Suprapubic skin (tissue), 4 donors: ENCODE results near the gene OMP. TPM values are rescaled to one million over a fixed set of nuclear protein-coding genes. Genes with fewer than 3 reads are reported as not detected.

Source experiments
- DNase-seq, 2 donors: peaks; one replicate each; pipeline ENCODE4 v3.0.0-alpha.2; 2019; ENCODE audit warnings: low spot score in 2 of 2
- H3K27ac ChIP-seq: fragments of 200-600 bp; sonication (generic); one replicate; pipeline ENCODE4 v1.5.1; 2019
- H3K27me3 ChIP-seq: fragments of 200-600 bp; sonication (generic); one replicate; pipeline ENCODE4 v1.5.1; 2019
- H3K36me3 ChIP-seq: fragments of 200-600 bp; sonication (generic); one replicate; pipeline ENCODE4 v1.5.1; 2019
- H3K4me1 ChIP-seq: fragments of 200-600 bp; sonication (generic); one replicate; pipeline ENCODE4 v1.5.1; 2019
- H3K4me3 ChIP-seq: fragments of 200-600 bp; sonication (generic); one replicate; pipeline ENCODE4 v1.5.1; 2019; ENCODE audit warnings: mild to moderate bottlenecking
- H3K9me3 ChIP-seq: fragments of 200-600 bp; sonication (generic); one replicate; pipeline ENCODE4 v1.5.1; 2019
- CTCF ChIP-seq, 2 donors: fragments of 200-600 bp in 1 of 2; fragments of 450-650 bp in 1 of 2; sonication (generic) in 1 of 2; IDR thresholded peaks; one replicate each; pipeline ENCODE4 v1.5.1; 2016 to 2019; ENCODE audit warnings: antibody characterized with exemption in 2 of 2, mild to moderate bottlenecking in 1 of 2, moderate library complexity in 1 of 2
- EP300 ChIP-seq: sonication (generic); formaldehyde crosslinking; IDR thresholded peaks from one replicate; pipeline ENCODE4 v1.6.1; 2017; ENCODE audit warnings: antibody characterized with exemption
- POLR2A ChIP-seq, 2 donors: fragments of 450-650 bp; IDR thresholded peaks; one replicate each; pipeline ENCODE4 v1.6.1; 2017; ENCODE audit warnings: antibody characterized with exemption in 2 of 2, mild to moderate bottlenecking in 2 of 2, moderate library complexity in 2 of 2
- POLR2AphosphoS5 ChIP-seq, 3 donors: sonication (generic); formaldehyde crosslinking; IDR thresholded peaks; one replicate each; pipeline ENCODE4 v1.6.1; 2017; ENCODE audit warnings: antibody characterized with exemption in 3 of 3
- WGBS: methylation state at CpG from one replicate; pipeline ENCODE4 v1.1.5; 2018; 5-methylcytosine and 5-hydroxymethylcytosine counted together
- total RNA-seq, 4 donors: library from RNA; depleted of rRNA; stranded (reverse); fragments of >200 nt; gene quantifications; one replicate each; pipeline ENCODE4 v1.1.0, GENCODE V29; 2016

The OMP gene
- total RNA-seq, 4 donors from 2014 or later: 9.6 TPM; not detected in 3

GRCh38 chr11:77069969-77070582, 32.6 kb upstream of the OMP start:
- no peak overlapping the region for H3K4me3 ChIP-seq
- peak; percentile 46 to 47 for DNase-seq
- peaks cover 54% of the 10 kb centered on the region for H3K4me1 ChIP-seq
- H3K27ac ChIP-seq: no peak overlapping the region
- H3K9me3 ChIP-seq: no peaks in the 10 kb centered on the region
- TF ChIP-seq POLR2AphosphoS5 (IDR thresholded peaks at IDR 0.05) (no peak), CTCF (IDR thresholded peaks at IDR 0.05) (no peak), EP300 (no peak), POLR2A (IDR thresholded peaks at IDR 0.05) (no peak)
- H3K27me3 ChIP-seq: no peaks in the 10 kb centered on the region
- no peaks in the 10 kb centered on the region for H3K36me3 ChIP-seq
- WGBS: 92% methylated on average over 6 of the region's 8 CpGs

- H3K27me3 ChIP-seq: no peaks in the 10 kb centered on the region
- no peaks in the 10 kb centered on the region for H3K9me3 ChIP-seq
- DNase-seq: peak; percentile 43 to 67
- peaks cover 48% of the 10 kb centered on the region for H3K4me1 ChIP-seq
- no peaks in the 10 kb centered on the region for H3K36me3 ChIP-seq
- no peak overlapping the region for H3K4me3 ChIP-seq
- TF ChIP-seq CTCF (IDR thresholded peaks at IDR 0.05) (no peak), POLR2AphosphoS5 (IDR thresholded peaks at IDR 0.05) (no peak), POLR2A (IDR thresholded peaks at IDR 0.05) (no peak), EP300 (no peak)
- H3K27ac ChIP-seq: no peak overlapping the region
- 87% methylated on average over 6 of the region's 7 CpGs for WGBS
These were observed 31.6 kb upstream of the OMP start for GRCh38 chr11:77071077-77071476.

GRCh38 chr11:77071671-77072605, 30.7 kb upstream of the OMP start:
- peak; percentile 49 to 78 for DNase-seq
- Histone ChIP-seq H3K4me3 (no peak overlapping the region), H3K27me3 (no peaks in the 10 kb centered on the region), H3K9me3 (no peaks in the 10 kb centered on the region), H3K27ac (peak overlapping the region; percentile 86), H3K36me3 (no peaks in the 10 kb centered on the region), H3K4me1 (peaks cover 45% of the 10 kb centered on the region)
- 79% methylated on average over 15 of the region's 15 CpGs for WGBS
- TF ChIP-seq POLR2A (IDR thresholded peaks at IDR 0.05) (no peak), POLR2AphosphoS5 (IDR thresholded peaks at IDR 0.05) (no peak), CTCF (IDR thresholded peaks at IDR 0.05) (no peak), EP300 (no peak)

- Histone ChIP-seq H3K36me3 (no peaks in the 10 kb centered on the region), H3K4me3 (no peak overlapping the region), H3K27ac (peak overlapping the region; percentile 86), H3K4me1 (peaks cover 36% of the 10 kb centered on the region), H3K27me3 (no peaks in the 10 kb centered on the region), H3K9me3 (no peaks in the 10 kb centered on the region)
- no peak for TF ChIP-seq CTCF (IDR thresholded peaks at IDR 0.05)
- TF ChIP-seq EP300: no peak
- no peak for TF ChIP-seq POLR2AphosphoS5 (IDR thresholded peaks at IDR 0.05)
- no peak for DNase-seq
- WGBS: 67% methylated on average over 6 of the region's 8 CpGs
These were observed 29.8 kb upstream of the OMP start for GRCh38 chr11:77072851-77073327.
